Activated CD4-positive, alpha-beta T cell treated with anti-CD3 and anti-CD28 coated beads, Interleukin-2, Interleukin-6, amounts not matched to agents 100 ng/mL and 50 ng/mL, durations not matched to agents 16 hours and 8 hours (primary cell): ENCODE data around the gene SEPTIN3.

Experiments
- DNase-seq: peaks from one replicate; pipeline ENCODE4 v3.0.0-alpha.2; 2020

The SEPTIN3 gene

GRCh38 chr22:41976961-41977566, 7.8 kb downstream of the SEPTIN3 start:
- DNase-seq = no peak

- no peak for DNase-seq
These were observed 9.5 kb downstream of the SEPTIN3 start for GRCh38 chr22:41978732-41979131.

GRCh38 chr22:41979423-41980250, 10.4 kb downstream of the SEPTIN3 start:
- no peak for DNase-seq

- DNase-seq = no peak
These were observed 13.6 kb downstream of the SEPTIN3 start for GRCh38 chr22:41982865-41983264.

GRCh38 chr22:41983513-41984405, 14.5 kb downstream of the SEPTIN3 start:
- DNase-seq = no peak

- no peak for DNase-seq
These were observed 18.0 kb downstream of the SEPTIN3 start for GRCh38 chr22:41987276-41987675.

GRCh38 chr22:41989246-41989645, 20.0 kb downstream of the SEPTIN3 start:
- DNase-seq = no peak

GRCh38 chr22:41991111-41991510, 21.9 kb downstream of the SEPTIN3 start:
- no peak for DNase-seq

- no peak for DNase-seq
These were observed 23.3 kb downstream of the SEPTIN3 start for GRCh38 chr22:41992496-41992895.

- DNase-seq = no peak
These were observed 26.0 kb downstream of the SEPTIN3 start for GRCh38 chr22:41995211-41995610.

- no peak for DNase-seq
These were observed 27.6 kb downstream of the SEPTIN3 start for GRCh38 chr22:41996826-41997225.

- DNase-seq = peak; percentile 84
These were observed 29.4 kb downstream of the SEPTIN3 start, which contains the start of gene WBP2NL for GRCh38 chr22:41998361-41999261. Gene WBP2NL, plus strand, starts transcription at chr22:41998788. Its CDS starts 31 bp downstream, at chr22:41998819.

GRCh38 chr22:42000466-42000865, 31.2 kb downstream of the SEPTIN3 start:
- no peak for DNase-seq

GRCh38 chr22:42001121-42001520, 31.9 kb downstream of the SEPTIN3 start:
- DNase-seq = no peak

- DNase-seq = no peak
These were observed 32.5 kb downstream of the SEPTIN3 start for GRCh38 chr22:42001706-42002105.

GRCh38 chr22:42007922-42008321, 38.7 kb downstream of the SEPTIN3 start:
- DNase-seq = no peak

- DNase-seq = no peak
These were observed 41.5 kb downstream of the SEPTIN3 start for GRCh38 chr22:42010778-42011177.

GRCh38 chr22:42013385-42013784, 44.1 kb downstream of the SEPTIN3 start:
- DNase-seq = no peak

- no peak for DNase-seq
These were observed 46.9 kb downstream of the SEPTIN3 start for GRCh38 chr22:42016111-42016510.

GRCh38 chr22:42018224-42018623, 49.0 kb downstream of the SEPTIN3 start:
- DNase-seq = no peak
